NCI-H1048 (cell line): Measurements from ENCODE around the gene METAP1.
"Not testable (repeated sequence)": the region's sequence is repeated elsewhere in the genome, so short reads cannot be mapped to it uniquely, and the experiment has no call there.

Experiments
- DNase-seq: peaks from one replicate; lab custom pipeline; 2025; lab: John Stamatoyannopoulos, UW

METAP1 gene

DNA sequence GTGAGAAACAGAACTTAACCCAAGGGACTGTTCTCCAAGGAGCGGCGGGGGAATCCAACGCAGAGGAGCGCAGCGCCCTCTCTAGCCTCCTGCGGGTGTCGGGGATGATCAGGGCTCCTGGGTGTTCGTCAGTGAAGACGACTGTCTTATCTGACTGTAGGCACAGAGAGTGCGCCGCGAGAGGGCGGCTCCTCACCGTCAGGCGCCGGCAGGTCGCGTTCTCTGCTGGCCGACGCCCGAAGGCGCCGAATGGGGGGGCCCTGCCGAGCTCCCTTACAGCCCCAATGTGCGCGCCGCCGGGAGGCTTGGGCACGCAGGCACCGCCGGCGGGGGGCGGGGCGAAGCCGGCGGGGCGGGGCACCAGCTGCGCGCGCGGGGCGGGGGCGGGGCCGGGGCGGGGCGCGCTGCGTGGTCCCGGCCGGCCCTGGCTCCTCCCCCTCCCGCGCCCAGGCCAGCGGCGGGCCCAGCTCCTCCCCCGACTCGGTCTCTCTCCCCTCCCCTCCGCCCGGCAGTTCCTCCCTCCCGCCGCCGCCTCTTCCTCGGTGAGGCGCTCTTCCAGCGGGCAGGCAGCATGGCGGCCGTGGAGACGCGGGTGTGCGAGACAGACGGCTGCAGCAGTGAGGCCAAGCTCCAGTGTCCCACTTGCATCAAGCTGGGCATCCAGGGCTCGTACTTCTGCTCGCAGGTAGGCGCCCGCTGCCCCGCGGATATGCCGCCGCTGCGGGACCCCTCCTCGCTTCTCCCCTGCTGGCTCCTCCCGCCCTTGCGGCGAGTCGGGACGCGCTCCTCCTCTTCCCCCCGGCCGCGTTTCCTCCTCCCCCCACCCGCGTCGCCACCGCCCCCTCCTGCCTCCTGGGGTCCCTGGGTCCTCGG lies at the start of gene METAP1:
Gene METAP1 (plus strand): TSS at position 539 of the 873 bp plus-strand sequence. CDS start 33 bp downstream, at position 572.
- DNase-seq, result peak; percentile 85

DNA sequence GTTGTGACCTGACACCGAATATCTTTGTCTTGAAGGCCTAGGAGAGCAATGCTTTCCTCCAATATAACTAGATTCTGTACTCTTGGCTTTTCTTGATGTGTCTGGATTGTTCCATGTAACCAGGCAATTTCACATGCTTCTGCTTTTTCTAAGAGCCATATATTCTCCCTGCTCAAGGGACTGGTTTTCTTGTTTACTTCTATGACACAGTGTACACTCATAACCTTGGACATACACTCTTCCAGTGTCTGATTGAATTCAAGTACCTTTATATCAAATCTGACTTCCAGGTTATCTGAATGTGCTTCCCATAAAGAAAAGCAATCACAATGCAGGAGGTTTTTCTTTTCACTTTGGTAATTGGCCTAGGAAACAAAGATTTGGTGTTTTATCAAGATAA lies 49.2 kb upstream of the METAP1 start:
- no peak for DNase-seq

DNA sequence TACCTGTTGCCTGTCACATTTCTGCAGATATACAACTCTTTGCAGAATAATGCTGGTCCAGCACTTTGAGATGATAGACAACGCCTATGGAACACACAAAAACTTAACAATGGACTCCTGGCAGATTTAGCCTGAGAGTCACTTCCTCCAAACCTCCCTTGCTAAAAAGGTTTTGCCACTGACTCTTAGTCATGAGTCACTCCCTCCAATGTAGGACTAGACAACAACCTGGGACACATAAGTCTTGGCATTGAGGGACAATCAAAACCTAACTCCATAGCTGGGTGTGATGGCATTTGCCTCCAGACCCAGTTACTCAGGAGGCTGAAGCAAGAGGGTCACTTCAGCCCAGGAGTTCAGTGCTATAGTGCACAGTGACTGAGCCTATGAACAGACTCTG lies 44.6 kb upstream of the METAP1 start:
- no peak for DNase-seq

DNA sequence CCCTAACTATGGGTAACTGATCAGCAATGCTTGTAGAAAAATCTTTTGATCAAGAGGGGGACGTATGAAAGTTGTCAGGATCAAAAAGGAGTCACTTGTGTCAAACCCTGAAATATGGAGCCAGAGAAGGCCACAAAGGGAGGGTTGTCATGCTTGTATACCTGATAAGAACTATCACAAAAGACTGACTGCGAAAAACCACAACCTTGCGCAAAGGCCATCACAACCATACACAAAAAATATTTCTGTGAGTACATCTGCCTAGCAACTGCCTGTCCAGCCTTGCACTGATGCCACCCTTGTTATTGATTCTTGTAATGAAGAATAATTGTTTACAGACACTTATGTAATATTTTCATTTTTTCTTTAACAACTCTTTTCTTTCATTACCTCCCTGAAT lies 43.8 kb upstream of the METAP1 start:
- no peak for DNase-seq

DNA sequence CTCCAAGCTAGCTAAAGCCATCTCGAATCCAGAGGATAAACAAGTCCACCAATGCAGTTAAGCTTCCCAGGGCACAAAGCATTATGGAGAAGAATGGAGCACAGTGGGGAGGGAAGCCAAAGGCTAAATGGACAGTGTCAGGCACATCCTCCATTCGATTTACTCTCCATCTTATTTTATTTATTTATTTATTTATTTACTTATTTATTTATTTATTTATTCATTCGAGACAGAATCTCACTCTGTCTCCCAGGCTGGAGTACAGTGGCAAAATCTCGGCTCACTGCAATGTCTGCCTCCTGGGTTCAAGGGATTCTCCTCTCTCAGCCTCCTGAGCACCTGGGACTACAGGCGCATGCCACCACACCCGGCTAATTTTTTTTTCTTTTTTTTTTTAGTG lies 40.3 kb upstream of the METAP1 start:
- no peak for DNase-seq

DNA sequence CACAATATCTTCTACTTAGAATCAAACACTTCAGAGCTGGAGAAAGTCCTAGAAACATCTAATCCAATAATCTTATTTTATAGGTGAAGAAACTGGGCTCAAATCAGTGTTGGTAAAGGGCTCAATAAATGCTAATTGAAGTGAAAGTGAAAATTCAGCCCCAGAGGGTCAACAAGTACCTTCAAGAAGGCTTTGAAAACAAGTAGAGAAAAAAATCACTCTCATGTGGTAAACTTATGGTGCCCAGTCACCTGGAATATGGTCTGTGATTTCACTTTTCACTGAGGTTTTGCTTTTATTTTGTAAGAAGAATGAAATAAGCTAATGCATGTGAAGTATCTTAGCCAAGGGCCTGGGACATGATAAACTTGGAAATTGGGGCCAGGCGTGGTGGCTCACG lies 37.5 kb upstream of the METAP1 start:
- no peak for DNase-seq

DNA sequence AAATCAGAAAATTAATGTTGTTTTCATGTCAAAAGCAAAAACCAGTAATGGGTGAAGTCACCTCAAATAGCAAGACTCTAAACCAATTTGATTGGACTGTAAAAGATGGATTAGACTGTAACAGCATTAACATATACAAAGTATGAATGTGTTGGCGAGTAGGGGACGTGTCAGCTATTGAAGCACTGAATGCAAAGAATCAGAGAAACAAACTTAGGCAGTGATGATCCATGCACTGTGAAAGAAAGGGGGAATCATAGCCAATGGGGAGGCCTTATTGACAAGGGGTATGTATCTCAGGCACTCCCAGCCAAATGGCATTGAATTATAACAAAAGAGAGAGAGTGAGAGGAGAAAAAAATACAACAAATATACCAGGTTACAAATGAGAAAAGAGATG lies 36.1 kb upstream of the METAP1 start:
- DNase-seq, result no peak

DNA sequence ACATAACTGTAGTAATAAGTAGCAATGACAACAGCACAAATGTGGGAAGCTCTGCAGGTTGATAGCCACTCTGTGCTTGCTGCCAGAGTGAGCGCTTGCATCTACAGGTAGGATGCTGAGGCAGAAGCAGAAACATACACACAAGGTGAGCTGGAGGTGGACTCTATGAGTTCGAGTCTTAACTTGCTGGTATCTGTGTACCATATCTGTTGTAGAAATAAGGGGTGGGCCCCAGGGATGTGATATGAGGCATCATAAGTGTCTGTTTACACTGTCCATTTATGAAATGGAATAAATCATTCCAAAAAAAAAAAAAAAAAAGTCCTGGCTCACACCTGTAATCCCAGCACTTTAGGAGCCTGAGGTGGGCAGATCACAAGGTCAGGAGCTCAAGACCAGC lies 33.8 kb upstream of the METAP1 start:
- no peak for DNase-seq

DNA sequence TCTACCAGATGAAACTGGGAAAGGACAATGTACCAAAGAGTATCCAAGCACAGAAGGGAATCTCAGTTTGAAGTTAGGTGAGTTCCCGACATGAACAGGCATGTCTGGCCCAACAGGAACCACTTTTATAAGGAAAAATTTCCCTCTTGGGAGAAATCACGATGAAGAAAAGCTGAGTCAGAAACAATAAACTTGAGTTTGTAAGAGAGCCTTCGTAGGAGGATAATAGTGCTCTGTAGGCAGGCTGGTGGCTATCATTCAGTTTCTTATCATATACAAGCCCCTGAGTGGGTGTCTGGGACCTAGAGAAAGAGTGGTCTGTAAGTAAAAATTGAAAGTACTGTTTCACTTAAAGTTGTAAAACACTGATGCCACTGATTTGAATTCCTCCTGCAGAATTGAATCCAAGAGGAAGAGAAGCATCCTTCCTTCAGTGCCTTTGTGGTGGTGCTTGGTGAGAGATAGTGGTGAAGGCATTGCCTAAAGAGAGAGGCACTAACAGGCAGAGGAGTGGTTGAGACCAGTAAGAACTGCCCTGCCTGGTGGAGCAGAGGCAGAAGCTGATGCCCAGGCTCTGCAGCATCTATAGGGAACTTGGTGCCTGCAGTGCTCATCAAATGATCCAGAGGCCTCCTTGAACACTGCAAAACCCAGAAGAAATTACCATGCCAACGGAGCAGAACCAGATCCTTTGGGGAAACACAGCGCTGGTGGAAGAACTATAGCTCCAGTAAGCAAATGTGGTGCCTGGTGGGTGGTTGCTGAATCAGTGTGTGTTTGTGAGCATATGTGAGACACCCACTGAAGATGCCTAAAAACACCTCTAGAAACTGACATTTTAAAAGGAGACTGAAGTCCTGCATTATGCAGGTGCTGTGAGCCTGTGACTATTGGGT lies 31.7 kb upstream of the METAP1 start:
- no peak for DNase-seq

DNA sequence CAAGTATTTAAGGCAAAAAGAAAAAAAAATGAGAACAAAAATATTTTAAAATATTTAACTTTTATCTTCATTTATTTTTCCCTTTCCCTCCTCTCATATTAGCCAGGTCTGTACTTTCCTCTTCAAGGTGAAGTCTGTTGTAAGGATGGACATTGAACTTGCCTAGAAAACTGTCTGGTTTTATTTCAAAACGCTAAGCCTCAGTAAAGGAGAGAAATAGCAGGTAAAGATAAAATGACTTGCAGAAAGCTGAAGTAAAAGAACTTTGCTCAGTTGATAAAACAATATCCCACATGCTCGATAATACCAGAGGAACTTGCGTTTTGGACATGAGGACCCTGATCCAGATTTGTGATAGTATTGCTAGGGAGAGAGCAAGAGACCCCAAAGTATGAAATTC lies 28.6 kb upstream of the METAP1 start:
- DNase-seq, result no peak

DNA sequence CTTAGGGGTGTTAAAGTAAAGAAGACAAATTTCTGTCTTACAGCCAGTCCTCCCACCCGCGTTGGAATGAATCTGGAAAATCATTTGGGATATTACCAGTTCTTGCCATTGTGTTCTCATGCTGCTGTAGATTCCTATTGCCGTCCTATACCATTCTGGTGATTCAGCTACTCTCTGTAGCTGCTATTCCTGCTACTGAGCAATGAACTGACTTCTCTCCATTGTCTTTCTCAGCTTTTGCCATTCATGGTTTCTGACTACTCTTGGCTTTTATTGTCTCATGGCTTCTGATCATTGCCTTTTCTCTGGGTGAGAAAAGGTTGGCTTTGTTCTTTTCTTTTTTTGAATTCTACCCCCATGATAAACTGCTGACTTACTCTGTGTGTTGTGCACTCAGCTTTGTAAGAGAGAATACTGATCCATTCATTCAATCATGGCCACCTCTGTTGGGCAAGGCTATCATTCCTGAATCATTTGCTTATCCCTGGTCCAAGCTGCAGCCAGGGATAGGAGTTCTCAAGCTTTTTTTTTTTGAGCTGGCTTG lies 27.7 kb upstream of the METAP1 start:
- no peak for DNase-seq

DNA sequence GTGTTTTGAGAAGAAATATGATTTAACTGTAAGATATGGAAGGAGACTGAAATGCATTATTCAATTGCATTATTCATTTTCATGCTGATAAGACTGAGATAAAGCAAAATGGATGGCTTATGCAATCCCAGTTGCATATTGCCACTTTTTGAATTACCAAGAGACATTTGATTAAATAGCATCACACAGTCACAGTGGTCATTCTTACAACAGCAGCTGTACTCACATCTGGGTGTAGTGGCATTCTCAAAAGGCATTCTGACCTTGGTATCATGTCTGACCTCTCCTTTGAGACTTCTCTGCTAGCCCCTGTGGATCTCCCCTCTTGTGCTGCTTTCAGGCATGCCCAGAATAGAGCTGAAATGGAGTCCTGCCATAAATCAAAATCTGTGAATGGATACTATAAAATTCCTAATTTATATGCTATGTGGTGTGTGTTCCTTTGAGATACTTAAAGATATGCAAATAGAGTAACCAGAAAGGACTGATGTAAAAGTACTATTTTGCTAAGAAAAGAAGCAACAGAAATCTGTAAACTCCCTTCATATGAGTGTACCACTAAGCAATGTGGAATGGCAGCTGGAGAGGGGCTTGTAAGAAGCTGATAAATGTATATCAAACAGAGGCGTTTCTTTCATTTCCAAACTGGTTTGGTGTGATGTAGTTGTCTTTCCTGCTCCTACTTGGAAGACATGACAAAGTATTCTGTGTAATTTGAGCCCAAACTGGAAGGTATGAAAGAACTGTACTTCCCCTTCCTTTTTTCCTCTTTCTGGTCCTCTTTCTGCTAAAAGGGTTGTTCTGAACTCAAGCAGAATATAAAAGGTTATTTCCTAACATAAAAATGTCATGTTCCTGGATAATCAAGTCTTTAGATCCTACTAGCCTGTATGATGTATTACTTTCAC lies 25.4 kb upstream of the METAP1 start:
- no peak for DNase-seq

DNA sequence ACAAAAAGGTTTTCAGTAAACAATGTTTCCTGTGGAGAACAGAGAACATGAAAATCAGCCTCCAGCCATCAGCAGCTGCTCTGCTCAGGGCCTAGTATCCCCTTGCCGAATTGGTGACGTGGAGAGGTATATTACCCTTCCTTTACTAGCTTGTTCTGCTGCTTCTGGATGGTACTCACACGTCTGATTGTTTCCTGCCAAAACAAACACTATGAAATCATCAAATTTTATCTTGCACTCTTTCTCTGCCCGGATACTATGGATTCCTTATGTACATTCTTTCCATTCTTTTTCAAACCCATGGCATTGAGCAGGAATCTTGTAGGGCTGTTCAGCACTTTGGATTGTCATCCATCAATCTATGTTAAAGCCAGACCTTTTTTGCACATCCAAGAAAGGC lies 18.8 kb upstream of the METAP1 start:
- DNase-seq, result no peak

DNA sequence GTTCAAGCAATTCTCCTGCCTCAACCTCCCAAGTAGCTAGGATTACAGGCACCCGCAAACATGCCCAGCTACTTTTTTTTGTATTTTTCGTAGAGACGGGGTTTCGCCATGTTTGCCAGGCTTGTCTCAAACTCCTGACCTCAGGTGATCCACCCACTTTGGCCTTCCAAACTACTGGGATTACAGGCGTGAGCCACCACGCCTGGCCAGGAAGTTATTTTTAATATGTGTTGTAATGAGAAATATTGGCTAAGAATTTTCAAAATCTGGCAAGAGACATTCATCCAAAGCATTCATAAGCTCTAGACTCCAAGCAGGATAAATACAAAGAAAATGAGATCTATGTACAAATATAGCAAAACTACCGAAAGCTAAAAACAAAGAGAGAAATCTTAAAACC lies 18.0 kb upstream of the METAP1 start:
- DNase-seq, result no peak

DNA sequence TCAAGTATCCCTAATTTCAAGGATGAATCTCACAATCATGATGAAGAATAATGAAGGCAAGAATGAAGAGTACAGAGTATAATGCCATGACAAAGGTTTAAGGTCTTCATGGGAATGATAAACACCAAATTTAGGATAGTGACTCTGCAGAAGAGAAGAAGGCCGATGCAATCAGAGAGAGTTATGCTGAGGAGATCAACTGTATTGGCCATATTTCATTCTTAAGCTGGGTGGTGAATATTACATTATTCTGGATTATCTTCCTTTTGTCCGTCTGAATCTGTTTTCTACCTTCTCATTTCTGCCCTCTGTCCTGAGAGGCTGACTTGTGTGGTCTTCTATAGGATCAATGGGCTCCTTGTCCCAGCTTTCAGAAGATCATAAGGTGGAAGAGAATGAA lies 7.8 kb upstream of the METAP1 start:
- DNase-seq, result no peak

DNA sequence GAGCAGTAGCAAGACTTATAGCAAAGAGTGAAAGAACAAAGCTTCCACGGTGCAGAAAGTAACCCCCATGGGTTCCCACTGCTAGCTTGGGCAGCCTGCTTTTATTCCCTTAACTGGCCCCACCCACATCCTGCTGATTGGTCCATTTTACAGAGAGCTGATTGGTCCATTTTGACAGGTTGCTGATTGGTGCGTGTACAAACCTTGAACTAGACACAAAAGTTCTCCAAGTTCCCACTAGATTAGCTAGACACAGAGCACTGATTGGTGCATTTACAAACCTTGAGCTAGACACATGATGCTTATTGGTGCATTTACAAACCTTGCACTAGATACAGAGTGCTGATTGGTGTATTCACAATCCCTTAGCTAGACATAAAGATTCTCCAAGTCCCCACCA lies 2.7 kb upstream of the METAP1 start:
- DNase-seq, result not testable (repeated sequence)

DNA sequence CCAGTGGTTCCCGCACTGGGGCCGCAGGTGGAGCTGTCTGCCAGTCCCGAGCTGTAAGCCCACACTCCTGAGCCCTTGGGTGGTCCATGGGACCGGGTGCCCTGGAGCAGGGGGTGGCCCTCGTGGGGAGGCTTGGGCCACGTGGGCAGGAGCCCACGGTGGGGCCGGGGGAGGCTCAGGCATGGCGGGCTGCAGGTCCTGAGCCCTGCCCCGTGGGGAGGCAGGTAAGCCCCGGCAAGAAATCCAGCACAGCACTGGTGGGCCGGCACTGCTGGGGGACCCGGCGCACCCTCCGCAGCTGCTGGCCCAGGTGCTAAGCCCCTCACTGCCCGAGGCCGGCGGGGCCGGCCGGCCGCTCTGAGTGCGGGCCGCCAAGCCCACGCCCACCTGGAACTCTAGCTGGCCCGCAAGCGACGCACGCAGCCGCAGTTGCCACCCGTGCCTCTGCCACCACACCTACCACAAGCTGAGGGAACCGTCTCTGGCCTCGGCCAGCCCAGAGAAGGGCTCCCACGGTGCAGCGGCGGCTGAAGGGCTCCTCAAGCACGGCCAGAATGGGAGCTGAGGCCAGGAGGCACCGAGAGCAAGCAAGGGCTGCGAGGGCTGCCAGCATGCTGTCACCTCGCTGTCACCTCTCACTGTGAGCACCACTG lies 2.0 kb upstream of the METAP1 start:
- no peak for DNase-seq

DNA sequence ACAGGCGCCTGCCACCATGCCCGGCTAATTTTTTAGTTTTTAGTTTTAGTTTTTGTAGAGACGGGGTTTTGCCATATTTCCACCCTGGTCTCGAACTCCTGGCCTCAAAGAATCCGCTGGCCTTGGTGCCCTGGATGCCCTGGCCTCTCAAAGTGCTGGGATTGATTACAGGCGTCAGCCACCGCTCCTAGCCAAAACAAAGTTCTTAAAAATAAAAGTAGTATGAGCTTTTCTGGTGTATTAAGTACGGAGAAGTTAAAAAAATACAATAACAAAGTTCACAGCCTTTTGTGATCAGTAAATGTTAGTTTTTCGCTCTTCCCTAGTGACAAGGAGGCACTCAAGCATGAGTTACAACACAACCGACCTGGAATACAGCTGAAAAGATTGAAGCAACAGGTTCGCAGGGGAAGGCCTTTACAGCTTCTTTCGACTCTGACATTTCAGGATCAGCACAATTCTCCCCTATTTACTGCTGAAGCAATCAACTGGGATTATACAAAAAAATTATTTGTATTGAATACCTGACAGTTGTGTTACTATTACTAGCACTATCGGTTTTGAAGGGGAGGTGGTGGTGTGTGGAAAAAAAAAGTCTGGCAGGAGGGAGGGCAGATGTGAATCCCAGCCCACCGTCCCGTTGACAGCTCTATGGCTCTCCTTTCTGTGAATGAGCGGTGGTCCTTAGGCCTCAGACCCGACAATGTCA lies 893 bp upstream of the METAP1 start:
- DNase-seq, result no peak

DNA sequence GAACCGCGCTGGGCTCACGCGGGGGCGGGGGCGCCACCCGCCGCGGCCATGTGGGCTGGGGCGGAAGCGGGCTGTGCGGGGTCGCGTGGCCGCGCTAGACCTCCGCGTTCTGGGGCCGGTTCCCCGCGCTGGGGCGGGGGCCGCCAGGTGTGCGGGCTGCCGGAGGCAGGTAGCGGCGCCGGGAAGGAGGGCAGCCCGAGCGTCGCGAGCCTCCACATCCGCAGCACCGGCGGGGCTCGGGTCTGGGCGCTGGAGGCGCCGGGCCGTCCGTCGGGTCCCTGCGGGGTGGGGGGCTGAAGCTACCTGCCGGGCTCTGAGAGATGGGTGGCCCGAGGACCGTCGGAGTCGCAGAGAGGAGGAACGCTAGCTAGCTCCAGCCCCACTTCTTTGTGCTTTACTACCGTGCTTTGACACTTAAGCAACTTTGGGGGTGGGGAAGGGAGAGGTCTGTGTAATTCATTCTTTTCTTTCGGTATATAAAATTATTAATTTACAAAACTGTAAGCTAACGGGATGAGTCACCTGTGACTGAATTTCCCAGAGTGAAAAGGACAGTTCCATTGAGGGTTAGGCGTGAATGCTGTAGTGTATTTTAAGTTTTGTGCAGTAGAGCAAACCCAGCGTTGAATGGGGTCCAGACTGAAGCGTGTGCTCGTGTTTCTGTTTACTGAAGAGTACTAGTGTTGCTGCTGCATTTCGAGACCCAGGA lies 689 bp downstream of the METAP1 start:
- no peak for DNase-seq

DNA sequence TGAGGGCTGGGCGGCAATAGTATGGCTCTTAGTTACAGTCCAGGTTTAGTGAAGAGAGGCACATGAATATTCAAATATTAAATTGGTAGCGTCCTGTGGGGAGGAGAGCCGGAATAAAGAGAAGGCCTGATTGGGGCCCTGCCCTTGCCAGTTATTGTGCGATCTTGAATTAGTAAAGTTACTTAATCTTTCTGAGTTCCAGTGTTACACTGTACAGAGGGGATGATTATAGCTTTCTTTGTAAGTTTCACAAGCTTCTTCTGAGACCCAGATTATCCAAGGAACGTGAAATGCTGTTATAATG lies 1.2 kb downstream of the METAP1 start:
- no peak for DNase-seq
